Measurements from ENCODE around the gene ARID5A. TPM values are rescaled to one million over a fixed set of nuclear protein-coding genes. Genes with fewer than 3 reads are reported as not detected.
"Not testable (repeated sequence)": the region's sequence is repeated elsewhere in the genome, so short reads cannot be mapped to it uniquely, and the experiment has no call there.

ARID5A gene
- 2.5 and 3.2 TPM in 2 replicates for total RNA-seq (2014; rRNA removed; shearing (Covaris generic))

GRCh38 chr2:96536445-96537065 lies at the start of gene ARID5A:
ARID5A (plus strand) TSS chr2:96536752; CDS start chr2:96536827, 75 bp downstream.
- peak; percentile 83 for DNase-seq (ENCODE audit: low spot score)

- DNase-seq (ENCODE audit: low spot score), result no peak
These were observed 47.3 kb upstream of the ARID5A start for GRCh38 chr2:96489261-96489660.

GRCh38 chr2:96489663-96490062 lies 46.9 kb upstream of the ARID5A start:
- no peak for DNase-seq (ENCODE audit: low spot score)

GRCh38 chr2:96491860-96492497 lies 44.6 kb upstream of the ARID5A start:
- no peak for DNase-seq (ENCODE audit: low spot score)

- DNase-seq (ENCODE audit: low spot score), result no peak
These were observed 43.5 kb upstream of the ARID5A start for GRCh38 chr2:96493072-96493471.

- DNase-seq (ENCODE audit: low spot score), result no peak
These were observed 42.4 kb upstream of the ARID5A start for GRCh38 chr2:96494188-96494587.

GRCh38 chr2:96495982-96496629 lies 40.4 kb upstream of the ARID5A start:
- no peak for DNase-seq (ENCODE audit: low spot score)

GRCh38 chr2:96498021-96498431 lies 38.5 kb upstream of the ARID5A start:
- DNase-seq (ENCODE audit: low spot score), result no peak

- DNase-seq (ENCODE audit: low spot score), result not testable (repeated sequence)
These were observed 37.9 kb upstream of the ARID5A start for GRCh38 chr2:96498611-96499010.

GRCh38 chr2:96499061-96499960 lies 37.2 kb upstream of the ARID5A start:
- DNase-seq (ENCODE audit: low spot score), result no peak

GRCh38 chr2:96500385-96501066 lies 36.0 kb upstream of the ARID5A start:
- no peak for DNase-seq (ENCODE audit: low spot score)

- DNase-seq (ENCODE audit: low spot score), result no peak
These were observed 35.1 kb upstream of the ARID5A start for GRCh38 chr2:96501471-96501874.

- no peak for DNase-seq (ENCODE audit: low spot score)
These were observed 34.4 kb upstream of the ARID5A start for GRCh38 chr2:96501886-96502810.

- no peak for DNase-seq (ENCODE audit: low spot score)
These were observed 33.5 kb upstream of the ARID5A start for GRCh38 chr2:96502891-96503636.

GRCh38 chr2:96503637-96504243 lies 32.8 kb upstream of the ARID5A start:
- DNase-seq (ENCODE audit: low spot score), result no peak

GRCh38 chr2:96505231-96505889 lies 31.2 kb upstream of the ARID5A start, which contains the start of gene NEURL3:
NEURL3 (minus strand) TSS chr2:96505357; CDS start chr2:96505286, 71 bp downstream.
- peak; percentile 82 for DNase-seq (ENCODE audit: low spot score)

- no peak for DNase-seq (ENCODE audit: low spot score)
These were observed 30.3 kb upstream of the ARID5A start for GRCh38 chr2:96506016-96506906.

All from HT-29 (cell line).